NB4 (cell line): ENCODE data around the gene NRM.

Source experiments
- CTCF ChIP-seq: IDR thresholded peaks from one replicate; pipeline ENCODE4 v1.5.1; 2012; ENCODE audit warnings: low read depth, low read length
- MYC ChIP-seq: IDR thresholded peaks from 2 replicates; pipeline ENCODE4 v1.6.1; 2011; ENCODE audit warnings: low read depth, low read length

- TF ChIP-seq CTCF (no peak), MYC (peak; percentile 66)
These were observed 8.4 kb downstream of the NRM start for GRCh38 chr6:30682143-30683117.
